ENCODE results near the gene UBXN4.
"Not testable (repeated sequence)": the region's sequence is repeated elsewhere in the genome, so short reads cannot be mapped to it uniquely, and the experiment has no call there.

The UBXN4 gene

GRCh38 chr2:135741395-135742324 is at the start of gene UBXN4:
TSS of gene UBXN4 (plus strand) at chr2:135741855. CDS start at chr2:135741930, 75 bp downstream.
- peak; percentile 97 for DNase-seq (ENCODE audit: low read depth)

- DNase-seq (ENCODE audit: low read depth), result no peak
Measured at GRCh38 chr2:135694711-135695110, 46.9 kb upstream of the UBXN4 start.

GRCh38 chr2:135698838-135699237 is 42.8 kb upstream of the UBXN4 start:
- DNase-seq (ENCODE audit: low read depth), result no peak

- no peak for DNase-seq (ENCODE audit: low read depth)
Measured at GRCh38 chr2:135701442-135701841, 40.2 kb upstream of the UBXN4 start.

GRCh38 chr2:135703300-135703699 is 38.4 kb upstream of the UBXN4 start:
- no peak for DNase-seq (ENCODE audit: low read depth)

- DNase-seq (ENCODE audit: low read depth), result not testable (repeated sequence)
Measured at GRCh38 chr2:135704075-135704474, 37.6 kb upstream of the UBXN4 start.

- DNase-seq (ENCODE audit: low read depth), result no peak
Measured at GRCh38 chr2:135708159-135708558, 33.5 kb upstream of the UBXN4 start.

GRCh38 chr2:135709992-135710391 is 31.7 kb upstream of the UBXN4 start:
- DNase-seq (ENCODE audit: low read depth), result peak; percentile 64

GRCh38 chr2:135715086-135715485 is 26.6 kb upstream of the UBXN4 start:
- DNase-seq (ENCODE audit: low read depth), result not testable (repeated sequence)

- DNase-seq (ENCODE audit: low read depth), result no peak
Measured at GRCh38 chr2:135728064-135728743, 13.5 kb upstream of the UBXN4 start.

- DNase-seq (ENCODE audit: low read depth), result no peak
Measured at GRCh38 chr2:135732561-135732960, 9.1 kb upstream of the UBXN4 start.

- no peak for DNase-seq (ENCODE audit: low read depth)
Measured at GRCh38 chr2:135733045-135733444, 8.6 kb upstream of the UBXN4 start.

GRCh38 chr2:135736546-135736945 is 5.1 kb upstream of the UBXN4 start:
- no peak for DNase-seq (ENCODE audit: low read depth)

- DNase-seq (ENCODE audit: low read depth), result no peak
Measured at GRCh38 chr2:135740206-135740605, 1.4 kb upstream of the UBXN4 start.

- no peak for DNase-seq (ENCODE audit: low read depth)
Measured at GRCh38 chr2:135741043-135741394, 636 bp upstream of the UBXN4 start.

- DNase-seq (ENCODE audit: low read depth), result no peak
Measured at GRCh38 chr2:135742325-135742757, 686 bp downstream of the UBXN4 start.

GRCh38 chr2:135743860-135744259 is 2.2 kb downstream of the UBXN4 start:
- no peak for DNase-seq (ENCODE audit: low read depth)

- peak; percentile 8 for DNase-seq (ENCODE audit: low read depth)
Measured at GRCh38 chr2:135744760-135745314, 3.2 kb downstream of the UBXN4 start.

- DNase-seq (ENCODE audit: low read depth), result no peak
Measured at GRCh38 chr2:135745545-135745944, 3.9 kb downstream of the UBXN4 start.

GRCh38 chr2:135755573-135755972 is 13.9 kb downstream of the UBXN4 start:
- no peak for DNase-seq (ENCODE audit: low read depth)

- DNase-seq (ENCODE audit: low read depth), result no peak
Measured at GRCh38 chr2:135756692-135757091, 15.0 kb downstream of the UBXN4 start.

GRCh38 chr2:135762022-135762421 is 20.4 kb downstream of the UBXN4 start:
- DNase-seq (ENCODE audit: low read depth), result no peak

- DNase-seq (ENCODE audit: low read depth), result no peak
Measured at GRCh38 chr2:135762530-135762929, 20.9 kb downstream of the UBXN4 start.
